Measurements from ENCODE around the gene ADCY9. TPM values are rescaled to one million over a fixed set of nuclear protein-coding genes. Genes with fewer than 3 reads are reported as not detected.
A peak's percentile ranks its signal among the peaks of the same experiment; 100 is the strongest.

Gene ADCY9
- total RNA-seq, 1 experiment from 2014 or later: 4.7 TPM

GRCh38 chr16:4152267-4152666 is 36.0 kb upstream of the ADCY9 start:
- H2BK5ac ChIP-seq (ENCODE audit: insufficient read length, low read length): no peak overlapping the region

More at GRCh38 chr16:4152267-4152666, 36.0 kb upstream of the ADCY9 start:
- Histone ChIP-seq H3K9me3 (ENCODE audit: control insufficient read depth, low read depth, low read length) (no peaks in the 10 kb centered on the region), H3K14ac (ENCODE audit: insufficient read depth, low read length) (no peak overlapping the region), H3K9ac (ENCODE audit: extremely low read depth, insufficient read length, low read length) (no peak overlapping the region), H3T11ph (ENCODE audit: low read length) (no peak overlapping the region), H2BK20ac (ENCODE audit: low read depth, low read length, poor library complexity, severe bottlenecking) (no peak overlapping the region), H3K23me2 (ENCODE audit: insufficient read length, low read depth, low read length, poor library complexity, severe bottlenecking) (no peaks in the 10 kb centered on the region), H3K27me3 (ENCODE audit: insufficient read depth, low read length) (no peaks in the 10 kb centered on the region), H4K8ac (replicated peaks; ENCODE audit: insufficient read length, low read depth, low read length) (no peak overlapping the region), H2BK15ac (ENCODE audit: low read depth, low read length) (no peak overlapping the region; the same call in 1 of the 2 replicates), H2BK12ac (ENCODE audit: insufficient read length, low read depth, low read length) (no peak overlapping the region), H3K56ac (ENCODE audit: insufficient read length, low read depth, low read length) (no peak overlapping the region), H2BK120ac (ENCODE audit: low read depth, low read length, poor library complexity, severe bottlenecking) (no peak overlapping the region), H4K91ac (ENCODE audit: insufficient read length, low read depth, low read length) (no peak overlapping the region), H3K18ac (ENCODE audit: insufficient read length, low read depth, low read length) (no peak overlapping the region), H3K4ac (ENCODE audit: low read depth, low read length) (no peak overlapping the region), H4K20me1 (ENCODE audit: control insufficient read depth, insufficient read depth, insufficient read length) (no peaks in the 10 kb centered on the region), H3K4me2 (ENCODE audit: insufficient read depth, insufficient read length, low read length) (no peak overlapping the region), H3K23ac (ENCODE audit: insufficient read length, low read depth, low read length) (no peak overlapping the region), H3K79me2 (ENCODE audit: insufficient read depth, low read length) (no peaks in the 10 kb centered on the region), H3K79me1 (ENCODE audit: insufficient read depth, low read depth, low read length, poor library complexity, severe bottlenecking) (no peaks in the 10 kb centered on the region), H4K5ac (ENCODE audit: insufficient read length, low read depth, low read length) (no peak overlapping the region), H2AK5ac (ENCODE audit: insufficient read length, low read length) (no peak overlapping the region), H3K4me1 (ENCODE audit: insufficient read depth, low read length) (no peaks in the 10 kb centered on the region), H3K27ac (ENCODE audit: insufficient read length, low read depth, low read length) (no peak overlapping the region), H2AFZ (ENCODE audit: low read length) (no peak overlapping the region)
- Mint-ChIP-seq H3K4me3 (no peak overlapping the region), H3K9me3 (no peaks in the 10 kb centered on the region; a peak in 1 of 5 replicates), H3K27ac (peak overlapping the region in 1 of 3 experiments; percentile 86; a peak in 1 of 7 replicates), H3K27me3 (ENCODE audit: low read depth) (peaks cover 6% of the 10 kb centered on the region), H3K36me3 (ENCODE audit: insufficient read depth in 1 of 3, low read depth in 3 of 3) (no peaks in the 10 kb centered on the region), H3K4me1 (peaks cover 0 to under 1% of the 10 kb centered on the region in 2 experiments; a peak in 1 of 4 replicates)
- no peak for DNase-seq
- no CpG with 5 or more reads among the region's 5 CpGs for WGBS (ENCODE audit: extremely low coverage, insufficient read length, low lambda C conversion rate)
- TF ChIP-seq CTCF (conservative IDR thresholded peaks at IDR 0.05): no peak

Data from H9 (cell line).